B cell (primary cell): ENCODE data around the gene SP140. TPM values are rescaled to one million over a fixed set of nuclear protein-coding genes. Genes with fewer than 3 reads are reported as not detected.

Experiments used
- ATAC-seq: fragments of 200-7000 bp; cut with Tn5 transposase; one replicate; pipeline ENCODE4 v1.10.0; 2021; ENCODE audit warnings: low read depth, mild to moderate bottlenecking, moderate number of reproducible peaks, moderate library complexity
- CTCF ChIA-PET: fragments of 350-600 bp; sonication (Branson Sonifier 250); formaldehyde crosslinking; loops from one replicate; lab custom pipeline; 2021; ENCODE audit warnings: antibody characterized with exemption, inconsistent platforms; lab: Charles Lee
- POLR2A ChIA-PET: fragments of 350-600 bp; sonication (Branson Sonifier 250); formaldehyde crosslinking; loops from one replicate; lab custom pipeline; 2021; ENCODE audit warnings: antibody characterized with exemption; lab: Charles Lee
- DNase-seq: peaks from one replicate; pipeline ENCODE4 v3.0.0; 2013
- H2AFZ ChIP-seq: 2 replicates; pipeline ENCODE4 v1.6.1; 2012; ENCODE audit warnings: mild to moderate bottlenecking, low read depth, low read length; ENCODE audit not compliant: insufficient read depth, poor library complexity, severe bottlenecking
- H3K27ac ChIP-seq, 2 donors: 1 replicate in 1 of 2; 2 replicates in 1 of 2; pipeline ENCODE4 v1.5.1; 2012 to 2013; ENCODE audit warnings: low read length in 2 of 2, mild to moderate bottlenecking in 2 of 2, moderate library complexity in 1 of 2
- H3K27me3 ChIP-seq, 4 experiments: fragments of 200-600 bp in 1 of 4; sonication (generic) in 1 of 4; replicated peaks in 1 of 4; 1 replicate in 2 of 4; 2 replicates in 2 of 4; pipeline versions ENCODE4 v1.6.1 to v1.7.0; 2013 to 2016; ENCODE audit warnings: low read length in 3 of 4, mild to moderate bottlenecking in 2 of 4, mixed read lengths in 1 of 4, moderate library complexity in 1 of 4; ENCODE audit not compliant: insufficient read depth in 4 of 4, control insufficient read depth in 3 of 4; ENCODE audit errors: control extremely low read depth in 1 of 4
- H3K36me3 ChIP-seq, 2 experiments: replicated peaks in 1 of 2; 1 replicate in 1 of 2; 2 replicates in 1 of 2; pipeline versions ENCODE4 v1.6.1 to v1.7.1; 2013; ENCODE audit warnings: low read length in 1 of 2; ENCODE audit not compliant: insufficient read depth in 2 of 2, control insufficient read depth in 1 of 2; ENCODE audit errors: control extremely low read depth in 1 of 2, extremely low read depth in 1 of 2
- H3K4me1 ChIP-seq, 2 donors: fragments of 200-600 bp in 1 of 2; sonication (generic) in 1 of 2; 1 replicate in 1 of 2; 2 replicates in 1 of 2; pipeline versions ENCODE4 v1.5.1 to v1.6.1; 2013 to 2017; ENCODE audit warnings: low read length in 2 of 2; ENCODE audit not compliant: control insufficient read depth in 2 of 2, insufficient read depth in 2 of 2
- H3K4me2 ChIP-seq: replicated peaks from 2 replicates; pipeline ENCODE3; 2012; ENCODE audit warnings: mild to moderate bottlenecking, low read depth, low read length; ENCODE audit not compliant: poor library complexity, severe bottlenecking
- H3K4me3 ChIP-seq, 5 experiments: fragments of 200-600 bp in 1 of 5; sonication (generic) in 1 of 5; 1 replicate in 3 of 5; 2 replicates in 2 of 5; pipeline versions ENCODE4 v1.5.1 to v1.7.0; 2011 to 2016; ENCODE audit warnings: low read length in 4 of 5, mild to moderate bottlenecking in 4 of 5, low read depth in 2 of 5, control low read depth in 1 of 5, moderate library complexity in 1 of 5; ENCODE audit not compliant: insufficient read depth in 1 of 5; ENCODE audit errors: control extremely low read depth in 1 of 5, extremely low read depth in 1 of 5
- H3K79me2 ChIP-seq: fragments of 200-600 bp; sonication (generic); one replicate; pipeline ENCODE4 v1.6.0; 2016; ENCODE audit warnings: low read length; ENCODE audit not compliant: control insufficient read depth, insufficient read depth
- H3K9ac ChIP-seq: fragments of 200-600 bp; sonication (generic); 2 replicates; pipeline ENCODE4 v1.6.1; 2017; ENCODE audit warnings: mild to moderate bottlenecking, low read length, moderate library complexity
- H3K9me3 ChIP-seq, 3 donors: one replicate each; pipeline versions ENCODE4 v1.6.1 to v1.7.1; 2013; ENCODE audit warnings: low read length in 2 of 3; ENCODE audit not compliant: control insufficient read depth in 2 of 3, insufficient read depth in 1 of 3; ENCODE audit errors: control extremely low read depth in 1 of 3
- H4K20me1 ChIP-seq: 2 replicates; pipeline ENCODE4 v1.6.0; 2012; ENCODE audit warnings: mild to moderate bottlenecking, low read length; ENCODE audit not compliant: insufficient read depth, control insufficient read depth, poor library complexity, severe bottlenecking
- H3K27ac Mint-ChIP-seq: one replicate; pipeline ENCODE4 v1.8.0; 2021; ENCODE audit warnings: mixed read lengths
- H3K27me3 Mint-ChIP-seq: one replicate; pipeline ENCODE4 v1.8.0; 2021; ENCODE audit warnings: mixed read lengths
- H3K4me1 Mint-ChIP-seq: one replicate; pipeline ENCODE4 v1.8.0; 2021; ENCODE audit warnings: mixed read lengths
- H3K4me3 Mint-ChIP-seq: one replicate; pipeline ENCODE4 v1.8.0; 2021; ENCODE audit warnings: mixed read lengths
- H3K9me3 Mint-ChIP-seq: one replicate; pipeline ENCODE4 v1.8.0; 2022; ENCODE audit warnings: mixed read lengths; ENCODE audit not compliant: insufficient read depth
- EZH2 ChIP-seq: IDR thresholded peaks from 2 replicates; pipeline ENCODE4 v1.6.1; 2012; ENCODE audit warnings: borderline replicate concordance, low read depth, mild to moderate bottlenecking, moderate library complexity, low read length; ENCODE audit not compliant: insufficient read depth, poor library complexity, severe bottlenecking
- WGBS: methylation state at CpG from one replicate; pipeline ENCODE4 v1.1.5; 2013; ENCODE audit warnings: missing lambda C conversion rate; ENCODE audit not compliant: insufficient coverage; 5-methylcytosine and 5-hydroxymethylcytosine counted together
- intact Hi-C: fragments of 100-400 bp; cut with micrococcal nuclease; formaldehyde crosslinking; loops from one replicate; pipeline ENCODE4 v1.10.0; 2022
- polyA plus RNA-seq: library from polyadenylated mRNA; depleted of rRNA; stranded (reverse); fragments of >200 nt; gene quantifications from 2 replicates; pipeline ENCODE4 v1.2.3, GENCODE V29; 2012
- total RNA-seq, 2 donors: library from RNA; stranded (reverse); fragments of 120-200 nt in 1 of 2; gene quantifications; 1 replicate in 1 of 2; 2 replicates in 1 of 2; pipeline versions ENCODE4 v1.2.3 to v1.2.4, GENCODE V29; 2013 to 2022
- TF ChIP-seq, protein P1 (sequence below): fragments of 200-600 bp; IDR thresholded peaks from one replicate; pipeline ENCODE4 v1.8.0; 2022; ENCODE audit warnings: antibody characterized with exemption, mild to moderate bottlenecking

Gene SP140
- total and polyA plus RNA-seq, 2 donors (not counting 1 experiment from before 2014, with no cell fraction given) = 78.7 to 411 TPM

DNA sequence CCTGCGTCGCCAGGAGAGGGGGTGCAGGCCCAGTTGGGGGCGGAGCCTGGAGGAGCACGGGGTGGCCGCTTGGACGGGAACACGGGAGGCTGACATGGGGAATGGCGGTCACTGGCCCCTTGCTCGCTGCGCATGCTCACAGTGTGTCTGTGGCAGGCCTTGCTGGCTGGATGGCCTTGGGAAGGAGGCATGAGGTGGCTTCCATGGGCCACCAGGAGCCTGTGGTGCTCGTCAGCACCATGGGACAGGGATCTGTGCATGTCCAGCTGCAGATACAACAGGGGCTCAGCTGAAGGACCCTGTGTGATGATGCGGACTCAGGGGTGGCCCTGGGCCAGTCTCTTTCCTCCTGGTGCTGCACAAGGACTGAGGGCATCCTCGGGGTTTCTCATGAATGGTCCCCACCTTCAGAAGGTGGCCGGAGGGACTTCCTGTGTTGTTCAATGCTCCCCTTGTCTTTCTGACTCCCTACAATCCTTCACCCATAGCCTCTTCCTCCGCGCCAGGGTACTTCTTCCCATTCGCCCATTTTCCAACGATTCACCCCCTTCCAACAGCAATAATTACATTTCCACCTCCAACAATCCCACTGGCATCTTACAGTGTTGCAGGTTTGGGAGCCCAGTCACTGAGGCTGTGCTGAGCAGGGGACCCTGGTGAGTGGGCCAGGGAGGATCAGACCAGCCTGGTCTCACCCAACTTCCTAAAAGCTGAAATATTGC is 98.0 kb downstream of the SP140 start:
- H4K20me1 ChIP-seq = no peaks in the 10 kb centered on the region
- ATAC-seq (no peak), DNase-seq (no peak)
- WGBS = 82% methylated on average over 13 of the region's 18 CpGs
- H3K4me1 ChIP-seq = peaks cover 50 to 77% of the 10 kb centered on the region in 2 donors
- H3K36me3 ChIP-seq = peaks cover 0 to under 1% of the 10 kb centered on the region in 2 experiments
- no peaks in the 10 kb centered on the region for H3K27me3 ChIP-seq
- no peak overlapping the region for H3K27ac ChIP-seq
- no peak overlapping the region for H3K4me2 ChIP-seq
- ChIA-PET CTCF (interaction anchor here (0.6 to 1.1 kb wide), 3 partner anchors 94 to 291 kb away, joined by 3 to 4 read pairs (median 3); no protein-coding TSS in a partner anchor), POLR2A (no interaction called here)
- H3K79me2 ChIP-seq = peaks cover 47% of the 10 kb centered on the region
- H3K4me3 ChIP-seq = no peak overlapping the region
- H3K9ac ChIP-seq = no peak overlapping the region
- Mint-ChIP-seq H3K9me3 (no peaks in the 10 kb centered on the region), H3K4me3 (no peak overlapping the region), H3K4me1 (peaks cover 71% of the 10 kb centered on the region), H3K27me3 (no peaks in the 10 kb centered on the region), H3K27ac (peak overlapping the region; percentile 73)
- TF ChIP-seq EZH2 = no peak
- TF ChIP-seq, protein P1, sequence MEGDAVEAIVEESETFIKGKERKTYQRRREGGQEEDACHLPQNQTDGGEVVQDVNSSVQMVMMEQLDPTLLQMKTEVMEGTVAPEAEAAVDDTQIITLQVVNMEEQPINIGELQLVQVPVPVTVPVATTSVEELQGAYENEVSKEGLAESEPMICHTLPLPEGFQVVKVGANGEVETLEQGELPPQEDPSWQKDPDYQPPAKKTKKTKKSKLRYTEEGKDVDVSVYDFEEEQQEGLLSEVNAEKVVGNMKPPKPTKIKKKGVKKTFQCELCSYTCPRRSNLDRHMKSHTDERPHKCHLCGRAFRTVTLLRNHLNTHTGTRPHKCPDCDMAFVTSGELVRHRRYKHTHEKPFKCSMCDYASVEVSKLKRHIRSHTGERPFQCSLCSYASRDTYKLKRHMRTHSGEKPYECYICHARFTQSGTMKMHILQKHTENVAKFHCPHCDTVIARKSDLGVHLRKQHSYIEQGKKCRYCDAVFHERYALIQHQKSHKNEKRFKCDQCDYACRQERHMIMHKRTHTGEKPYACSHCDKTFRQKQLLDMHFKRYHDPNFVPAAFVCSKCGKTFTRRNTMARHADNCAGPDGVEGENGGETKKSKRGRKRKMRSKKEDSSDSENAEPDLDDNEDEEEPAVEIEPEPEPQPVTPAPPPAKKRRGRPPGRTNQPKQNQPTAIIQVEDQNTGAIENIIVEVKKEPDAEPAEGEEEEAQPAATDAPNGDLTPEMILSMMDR = no peak
- intact Hi-C loops = no loop called here
- no peak overlapping the region for H2AFZ ChIP-seq
- H3K9me3 ChIP-seq = peaks cover 0 to 14% (median 0%) of the 10 kb centered on the region in 3 donors

DNA sequence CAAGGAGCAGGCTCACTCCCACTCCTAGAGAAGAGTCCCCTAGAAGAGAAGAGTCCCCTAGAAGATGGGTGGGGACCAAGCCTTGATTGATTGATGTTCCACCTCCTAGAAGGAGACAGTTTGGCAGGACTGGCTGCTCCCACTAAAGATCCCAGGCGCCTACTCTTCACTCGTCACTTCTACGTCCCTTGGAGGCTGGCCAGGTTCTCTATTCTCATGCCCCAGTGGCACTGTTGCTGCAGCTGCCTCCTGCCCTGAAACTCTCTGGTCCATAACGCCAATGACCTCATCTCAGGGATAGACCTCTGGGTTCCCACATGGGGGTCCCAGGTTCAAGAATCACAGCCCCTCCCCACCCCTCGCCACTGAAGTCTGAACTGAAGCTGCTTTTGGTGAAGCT is 99.0 kb downstream of the SP140 start:
- 74% methylated on average over 5 of the region's 5 CpGs for WGBS
- Histone ChIP-seq H3K27ac (no peak overlapping the region), H3K4me1 (peaks cover 50 to 77% of the 10 kb centered on the region in 2 donors), H3K4me3 (no peak overlapping the region), H3K27me3 (no peaks in the 10 kb centered on the region), H3K9ac (no peak overlapping the region), H3K79me2 (peaks cover 57% of the 10 kb centered on the region), H2AFZ (no peak overlapping the region), H3K4me2 (no peak overlapping the region), H3K9me3 (peaks cover 0 to 14% (median 0%) of the 10 kb centered on the region in 3 donors), H4K20me1 (no peaks in the 10 kb centered on the region), H3K36me3 (peaks cover 0 to 10% of the 10 kb centered on the region in 2 experiments)
- POLR2A ChIA-PET = no interaction called here
- H3K9me3 Mint-ChIP-seq = no peaks in the 10 kb centered on the region
- TF ChIP-seq, protein P1 = no peak
- TF ChIP-seq EZH2 = no peak
- no peak for ATAC-seq
- peak overlapping the region; percentile 41 for H3K4me3 Mint-ChIP-seq
- peaks cover 71% of the 10 kb centered on the region for H3K4me1 Mint-ChIP-seq
- CTCF ChIA-PET = interaction anchor here (0.6 kb wide), 1 partner anchor 122 kb away, joined by 3 read pairs; no protein-coding TSS in a partner anchor
- peak overlapping the region; percentile 88 for H3K27ac Mint-ChIP-seq
- H3K27me3 Mint-ChIP-seq = no peaks in the 10 kb centered on the region
- intact Hi-C loops = no loop called here
- no peak for DNase-seq
